ACHN (cell line): ENCODE measurements around the gene TIMM50.
"Not testable (repeated sequence)": the region's sequence is repeated elsewhere in the genome, so short reads cannot be mapped to it uniquely, and the experiment has no call there.

Experiments used
- DNase-seq: peaks from one replicate; pipeline ENCODE4 v3.0.0-alpha.2; 2015
- in situ Hi-C: cut with HindIII; loops from 2 replicates; pipeline ENCODE4 v1.10.0; 2017; ENCODE audit warnings: low sequenced_read_pairs, low pct_ligation_motif_present, low pct_unique_long_range_greater_than_20kb

TIMM50 gene

DNA sequence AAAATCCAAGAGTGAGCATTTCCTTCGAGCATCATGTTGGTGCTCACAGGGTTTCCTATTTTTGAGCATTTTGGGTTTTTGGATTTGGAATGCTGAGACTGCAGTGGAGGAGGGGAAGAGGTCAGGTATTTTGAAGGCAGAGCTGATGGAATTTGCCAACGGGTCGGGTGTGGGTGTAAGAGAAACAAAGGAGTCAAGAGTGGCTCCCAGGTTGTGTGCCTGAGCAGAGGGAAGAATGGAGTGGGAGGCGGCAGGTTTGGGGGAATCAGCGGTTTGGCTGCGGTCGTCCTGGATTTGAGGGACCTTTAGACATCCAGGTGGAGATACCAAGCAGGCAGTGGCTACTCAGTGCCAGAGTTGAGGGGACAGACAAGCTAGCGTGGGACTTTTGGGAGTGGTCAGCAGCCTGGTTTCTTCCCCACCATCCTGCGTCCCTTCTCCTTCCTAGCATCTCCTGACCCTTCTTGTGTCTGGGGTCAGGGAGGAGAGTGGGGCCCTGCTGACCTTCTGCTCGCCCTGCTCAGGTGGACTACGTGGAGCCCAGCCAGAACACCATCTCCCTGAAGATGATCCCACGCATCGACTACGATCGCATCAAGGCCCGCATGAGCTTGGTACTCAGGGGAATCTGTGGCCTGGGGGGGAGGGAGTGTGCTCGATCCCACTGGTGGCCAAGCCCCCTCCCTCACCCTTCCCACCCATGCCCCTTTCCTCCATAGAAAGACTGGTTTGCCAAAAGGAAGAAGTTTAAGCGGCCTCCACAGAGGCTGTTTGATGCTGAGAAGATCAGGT, 14.5 kb upstream of the TIMM50 start:
- no peak for DNase-seq
- in situ Hi-C loops = no loop called here

DNA sequence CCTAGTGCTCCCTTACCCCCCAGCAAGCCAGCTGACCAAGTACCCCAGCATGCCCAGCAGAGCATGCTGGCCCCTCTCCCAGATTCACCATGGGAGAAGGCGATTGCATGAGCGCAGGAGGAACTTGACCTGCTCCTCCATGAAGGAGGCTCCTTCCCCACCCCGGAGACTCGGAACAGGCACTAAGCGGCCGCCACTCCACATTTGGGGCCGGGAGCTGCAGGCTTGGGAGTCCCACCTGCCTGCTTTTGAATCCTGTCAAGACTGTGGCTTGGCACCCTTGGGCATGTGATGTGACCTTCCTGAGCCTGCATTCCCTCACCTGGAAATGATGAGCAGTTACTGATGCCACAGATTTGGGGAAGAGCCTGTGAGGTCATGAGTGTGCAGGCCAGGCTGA, 12.7 kb upstream of the TIMM50 start:
- in situ Hi-C loops = no loop called here
- no peak for DNase-seq

DNA sequence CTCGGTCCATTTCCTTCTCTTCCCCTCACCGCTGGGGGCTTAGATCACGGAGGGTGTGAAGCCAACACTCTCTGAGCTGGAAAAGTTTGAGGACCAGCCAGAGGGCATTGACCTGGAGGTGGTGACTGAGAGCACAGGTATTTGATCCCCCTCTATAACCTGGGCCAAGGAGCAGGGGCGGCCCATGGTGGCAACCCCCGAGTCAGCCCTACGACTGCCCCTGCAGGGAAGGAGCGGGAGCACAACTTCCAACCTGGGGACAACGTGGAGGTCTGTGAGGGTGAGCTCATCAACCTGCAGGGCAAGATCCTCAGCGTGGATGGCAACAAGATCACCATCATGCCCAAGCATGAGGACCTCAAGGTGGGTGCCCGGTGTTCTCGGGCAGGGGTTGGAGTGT, 11.6 kb upstream of the TIMM50 start:
- no peak for DNase-seq
- in situ Hi-C loops = no loop called here

DNA sequence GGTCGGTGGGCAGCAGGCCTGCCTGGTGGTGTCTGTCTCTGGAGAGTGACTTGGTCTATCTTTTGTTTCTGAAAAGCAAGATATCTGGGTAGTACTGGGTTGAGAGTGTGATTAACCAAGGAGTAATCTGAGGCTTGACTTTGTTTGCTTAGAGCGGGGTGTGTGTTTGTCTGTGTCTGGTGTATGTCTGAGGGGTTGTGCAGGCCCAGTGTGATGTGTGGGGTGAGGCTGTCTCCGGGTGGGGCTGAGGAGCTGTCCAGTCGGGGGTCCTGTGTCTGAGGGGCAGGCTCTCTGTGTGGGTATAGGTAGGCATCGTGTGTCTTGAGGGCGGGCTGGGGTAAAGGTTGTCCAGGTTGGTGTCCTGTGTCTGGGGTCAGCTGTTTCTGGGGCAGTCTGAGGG, 11.1 kb upstream of the TIMM50 start:
- in situ Hi-C loops = no loop called here
- DNase-seq = no peak

DNA sequence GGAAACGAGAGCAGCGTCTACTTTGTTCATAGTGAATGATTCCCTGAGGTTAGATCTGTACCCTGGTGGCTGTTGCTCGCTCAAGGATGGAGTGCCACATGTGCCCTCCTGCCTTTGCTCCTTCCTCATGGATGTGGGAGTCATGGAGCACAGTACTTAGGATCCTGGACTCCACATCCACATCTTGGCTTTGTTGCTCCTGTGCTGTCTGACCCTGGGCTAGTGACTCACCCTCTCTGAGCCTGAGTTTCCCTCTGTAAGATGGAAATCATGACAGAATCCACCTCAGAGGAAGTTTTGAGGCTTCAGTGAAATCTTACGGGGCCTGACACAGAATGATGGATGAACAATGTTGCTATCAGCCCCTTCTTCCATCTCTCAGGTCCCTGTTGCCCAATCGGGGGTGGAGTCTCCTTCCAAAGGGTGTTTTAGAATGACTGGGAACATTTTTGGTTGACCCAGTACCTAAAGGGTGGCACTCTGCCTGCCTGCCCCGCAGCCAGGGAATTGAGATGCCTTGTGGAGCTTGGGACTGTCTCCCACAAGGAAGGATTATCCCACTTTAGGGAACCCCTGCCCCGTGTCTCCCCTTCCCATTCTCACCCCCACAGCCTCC, 9.8 kb upstream of the TIMM50 start:
- in situ Hi-C loops = no loop called here

DNA sequence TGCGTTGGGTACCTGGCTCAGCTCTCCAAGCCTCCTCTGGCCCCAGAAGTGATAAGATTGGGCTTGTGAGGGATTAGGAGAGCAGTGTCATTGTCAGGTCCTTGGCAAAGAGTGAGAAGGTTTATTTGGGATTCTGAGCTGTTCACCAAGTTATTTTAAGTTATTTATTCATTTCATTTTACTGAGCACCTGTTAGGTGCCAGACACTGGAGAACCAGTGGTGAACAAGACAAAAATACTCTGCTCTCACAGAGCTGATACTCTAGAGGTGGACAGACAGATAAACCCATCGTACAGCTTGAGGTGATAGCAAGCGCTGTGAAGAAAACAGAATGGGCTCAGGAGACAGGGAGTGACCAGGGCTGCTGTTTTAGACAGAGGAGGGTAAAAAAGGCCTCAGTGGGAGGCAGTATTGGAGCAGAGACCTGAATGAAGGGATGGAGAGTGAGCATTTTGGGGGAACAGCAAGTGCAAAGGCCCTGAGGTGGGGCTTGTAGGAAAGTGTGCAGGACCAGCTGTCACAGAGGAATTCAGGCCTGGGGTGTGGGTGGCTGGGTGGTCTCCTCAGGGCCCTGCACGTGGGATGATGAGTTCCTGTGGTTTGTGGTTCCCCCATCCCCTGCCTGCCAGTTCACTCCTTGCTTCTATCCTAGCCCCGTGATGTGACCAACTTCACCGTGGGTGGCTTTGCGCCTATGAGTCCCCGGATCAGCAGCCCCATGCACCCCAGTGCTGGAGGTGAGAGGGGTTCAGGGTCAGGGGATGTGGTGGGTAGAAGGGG, 8.7 kb upstream of the TIMM50 start:
- in situ Hi-C loops = no loop called here
- DNase-seq = no peak

More for the DNA sequence above, 9.8 kb upstream of the TIMM50 start:
- DNase-seq = no peak

DNA sequence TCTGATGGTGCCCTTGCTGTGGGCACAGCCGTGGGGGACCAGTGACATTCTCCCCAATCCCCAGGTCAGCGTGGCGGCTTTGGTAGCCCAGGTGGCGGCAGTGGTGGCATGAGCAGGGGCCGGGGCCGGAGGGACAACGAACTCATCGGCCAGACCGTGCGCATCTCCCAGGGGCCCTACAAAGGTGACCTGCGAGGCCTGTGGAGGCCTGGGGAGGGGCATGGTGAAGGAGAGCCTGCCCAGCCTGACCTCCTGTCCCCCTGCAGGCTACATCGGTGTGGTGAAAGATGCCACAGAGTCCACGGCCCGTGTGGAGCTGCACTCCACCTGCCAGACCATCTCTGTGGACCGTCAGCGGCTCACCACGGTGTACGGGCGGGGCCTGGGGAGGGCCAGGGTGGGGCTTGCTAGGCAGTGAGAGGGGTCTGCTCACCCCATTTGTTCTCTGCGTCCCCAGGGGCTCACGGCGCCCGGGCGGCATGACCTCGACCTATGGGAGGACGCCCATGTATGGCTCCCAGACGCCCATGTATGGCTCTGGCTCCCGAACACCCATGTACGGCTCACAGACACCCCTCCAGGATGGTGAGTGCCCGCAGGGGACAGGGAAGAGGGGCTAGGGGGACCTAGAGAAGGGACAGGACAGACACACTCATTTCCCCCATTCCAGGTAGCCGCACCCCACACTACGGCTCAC, 7.7 kb upstream of the TIMM50 start:
- no peak for DNase-seq
- in situ Hi-C loops = no loop called here

DNA sequence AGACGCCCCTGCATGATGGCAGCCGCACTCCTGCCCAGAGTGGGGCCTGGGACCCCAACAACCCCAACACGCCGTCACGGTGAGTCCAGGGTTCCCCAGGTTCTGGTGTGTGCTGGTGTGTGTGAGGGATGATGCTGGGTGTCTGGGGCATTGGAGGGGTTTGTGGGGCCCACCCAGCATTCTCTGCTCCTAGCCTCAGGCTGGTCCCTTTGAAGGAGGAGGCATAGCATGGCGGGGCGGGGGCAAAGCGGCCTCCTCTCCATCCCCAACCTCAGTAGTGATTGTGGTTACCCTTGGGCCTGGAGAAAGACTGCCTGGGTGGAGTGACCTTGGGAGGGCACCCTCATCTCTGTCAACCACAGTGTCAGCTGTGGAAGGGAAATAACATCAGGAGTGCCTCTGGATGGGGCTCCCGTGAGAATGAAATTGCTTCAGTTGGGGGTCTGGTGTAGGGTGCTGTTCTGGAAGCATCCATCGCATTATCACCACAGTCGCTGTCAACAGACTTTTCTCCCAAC, 7.1 kb upstream of the TIMM50 start:
- DNase-seq = no peak
- in situ Hi-C loops = no loop called here

DNA sequence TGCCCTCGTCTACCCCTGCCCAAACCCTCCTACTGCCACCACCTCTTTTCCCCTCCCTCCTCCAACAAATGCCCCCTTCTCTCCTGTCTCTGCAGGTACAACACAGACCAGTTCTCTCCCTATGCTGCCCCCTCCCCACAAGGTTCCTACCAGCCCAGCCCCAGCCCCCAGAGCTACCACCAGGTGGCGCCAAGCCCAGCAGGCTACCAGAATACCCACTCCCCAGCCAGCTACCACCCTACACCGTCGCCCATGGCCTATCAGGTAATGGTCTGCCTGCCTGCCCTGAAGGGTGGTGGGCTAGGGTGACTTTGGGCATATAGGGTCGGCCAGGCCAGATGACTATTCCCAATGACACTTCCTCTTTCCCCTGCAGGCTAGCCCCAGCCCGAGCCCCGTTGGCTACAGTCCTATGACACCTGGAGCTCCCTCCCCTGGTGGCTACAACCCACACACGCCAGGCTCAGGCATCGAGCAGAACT, 6.5 kb upstream of the TIMM50 start:
- peak; percentile 37 for DNase-seq
- in situ Hi-C loops = no loop called here

DNA sequence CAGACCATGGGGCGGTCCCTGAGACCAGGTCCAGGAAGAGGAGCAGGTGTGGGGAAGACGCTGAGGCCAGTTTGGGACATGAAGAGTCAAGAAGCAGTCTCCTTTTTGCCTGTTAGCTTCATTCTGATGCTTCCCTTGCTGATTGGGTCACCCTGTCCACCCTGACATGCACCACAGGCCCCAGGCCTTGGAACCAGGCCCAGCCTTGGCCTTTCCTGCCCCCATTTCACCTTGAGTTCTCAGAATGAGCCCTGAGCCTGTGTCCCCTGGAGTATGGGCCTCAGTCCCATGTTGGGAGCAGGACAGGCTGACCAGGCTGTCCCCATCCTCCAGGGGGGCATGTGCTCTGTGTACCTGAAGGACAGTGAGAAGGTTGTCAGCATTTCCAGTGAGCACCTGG, 4.9 kb upstream of the TIMM50 start:
- DNase-seq = no peak
- in situ Hi-C loops = no loop called here

DNA sequence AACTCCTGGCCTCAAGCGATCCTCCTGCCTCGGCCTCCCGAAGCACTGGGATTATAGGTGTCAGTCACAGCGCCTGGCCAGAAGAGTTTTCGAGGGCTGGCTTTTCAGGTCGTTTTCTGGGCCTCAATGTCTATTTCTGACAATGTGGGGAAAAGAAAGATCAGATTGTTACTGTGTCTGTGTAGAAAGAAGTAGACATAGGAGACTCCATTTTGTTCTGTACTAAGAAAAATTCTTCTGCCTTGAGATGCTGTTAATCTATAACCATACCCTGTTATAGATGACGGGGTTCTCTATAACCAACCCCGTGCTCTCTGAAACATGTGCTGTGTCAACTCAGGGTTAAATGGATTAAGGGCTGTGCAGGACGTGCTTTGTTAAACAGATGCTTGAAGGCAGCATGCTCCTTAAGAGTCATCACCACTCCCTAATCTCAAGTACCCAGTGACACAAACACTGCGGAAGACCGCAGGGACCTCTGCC, 1.3 kb upstream of the TIMM50 start:
- DNase-seq, in situ Hi-C loops: not testable (repeated sequence)

DNA sequence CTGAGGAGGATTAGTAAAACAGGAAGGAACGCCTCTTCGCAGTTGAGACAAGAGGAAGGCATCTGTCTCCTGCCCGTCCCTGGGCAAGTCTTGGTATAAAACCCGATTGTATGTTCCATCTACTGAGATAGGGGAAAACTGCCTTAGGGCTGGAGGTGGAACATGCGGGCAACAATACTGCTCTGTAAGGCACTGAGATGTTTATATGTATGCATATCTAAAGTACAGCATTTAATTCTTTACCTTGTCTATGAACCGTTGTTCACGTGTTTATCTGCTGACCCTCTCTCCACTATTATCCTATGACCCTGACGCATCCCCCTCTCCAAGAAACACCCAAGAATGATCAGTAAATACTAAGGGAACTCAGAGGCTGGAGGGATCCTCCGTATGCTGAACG, 722 bp upstream of the TIMM50 start:
- in situ Hi-C loops = no loop called here
- DNase-seq = no peak

DNA sequence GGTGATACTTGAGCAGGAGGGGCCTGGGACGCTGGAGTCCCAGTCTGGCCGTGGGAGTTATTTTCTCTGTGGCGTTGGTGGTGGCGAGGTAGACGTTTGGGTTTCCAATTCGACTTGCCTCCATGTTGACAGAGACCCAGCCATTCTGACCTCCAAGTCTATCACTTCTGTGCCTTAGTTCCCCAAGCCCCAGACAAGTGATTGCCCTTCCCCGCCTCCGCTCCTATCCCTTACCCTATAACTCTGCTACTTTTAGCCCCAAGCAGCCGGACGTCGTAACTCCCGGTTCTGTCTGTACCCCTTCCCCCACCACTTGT, 549 bp downstream of the TIMM50 start:
- no peak for DNase-seq
- in situ Hi-C loops = no loop called here

DNA sequence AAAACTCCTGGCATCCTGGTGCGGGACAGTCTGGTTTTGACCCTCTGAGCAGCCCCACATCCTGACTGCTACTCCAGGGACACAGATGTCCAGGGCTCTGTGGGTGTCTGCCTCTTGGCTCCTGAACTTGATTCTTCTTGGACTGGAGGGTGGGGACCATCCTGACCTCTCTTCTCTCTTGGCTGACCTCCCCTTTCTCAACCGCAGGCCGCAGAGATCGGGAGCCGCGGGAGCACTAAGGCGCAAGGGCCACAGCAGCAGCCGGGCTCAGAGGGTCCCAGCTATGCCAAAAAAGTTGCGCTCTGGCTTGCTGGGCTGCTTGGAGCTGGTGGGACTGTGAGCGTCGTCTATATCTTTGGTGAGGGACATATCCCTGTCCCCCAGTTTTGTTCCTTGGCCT, 1.0 kb downstream of the TIMM50 start:
- DNase-seq = no peak
- in situ Hi-C loops = no loop called here

DNA sequence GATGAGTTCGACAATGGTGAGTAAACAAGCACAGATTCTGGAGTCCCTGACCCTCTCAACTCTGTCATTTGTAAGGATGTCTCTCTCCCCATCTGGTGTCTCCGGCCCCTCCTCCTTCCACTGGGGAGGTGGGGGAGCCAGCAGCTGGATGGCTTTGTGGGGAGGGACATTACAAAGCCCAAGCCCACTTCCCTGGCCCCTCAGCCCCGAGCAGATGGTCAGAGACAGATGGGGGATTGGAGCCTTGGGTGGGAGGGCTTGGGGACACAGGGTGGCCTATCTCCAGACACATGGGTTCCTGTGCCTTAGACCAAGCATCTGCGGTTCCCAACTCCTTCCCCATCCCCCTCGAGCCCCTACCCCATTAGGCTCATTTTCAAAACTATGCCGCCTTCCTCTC, 2.5 kb downstream of the TIMM50 start:
- DNase-seq = no peak

DNA sequence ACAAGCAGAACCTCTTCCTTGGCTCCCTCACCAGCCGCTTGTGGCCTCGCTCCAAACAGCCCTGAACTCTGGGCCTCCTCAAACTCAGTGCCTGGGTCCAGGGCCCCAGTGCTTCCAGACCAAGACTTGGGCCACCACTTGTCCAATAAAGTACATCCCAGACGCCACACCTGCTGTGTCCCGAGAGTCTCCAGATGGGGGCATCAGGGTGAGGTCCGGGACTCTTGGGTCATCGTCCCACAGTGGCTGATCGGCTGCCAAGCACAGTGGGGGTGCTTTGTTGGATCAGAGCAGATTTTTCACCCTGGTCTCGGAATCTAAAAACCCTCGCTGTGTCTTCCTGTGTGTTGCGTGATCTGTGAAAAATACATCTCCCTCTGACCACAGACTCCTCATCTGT, 9.1 kb downstream of the TIMM50 start:
- in situ Hi-C loops = no loop called here
- DNase-seq = no peak

More for the DNA sequence above, 2.5 kb downstream of the TIMM50 start:
- in situ Hi-C loops = no loop called here

DNA sequence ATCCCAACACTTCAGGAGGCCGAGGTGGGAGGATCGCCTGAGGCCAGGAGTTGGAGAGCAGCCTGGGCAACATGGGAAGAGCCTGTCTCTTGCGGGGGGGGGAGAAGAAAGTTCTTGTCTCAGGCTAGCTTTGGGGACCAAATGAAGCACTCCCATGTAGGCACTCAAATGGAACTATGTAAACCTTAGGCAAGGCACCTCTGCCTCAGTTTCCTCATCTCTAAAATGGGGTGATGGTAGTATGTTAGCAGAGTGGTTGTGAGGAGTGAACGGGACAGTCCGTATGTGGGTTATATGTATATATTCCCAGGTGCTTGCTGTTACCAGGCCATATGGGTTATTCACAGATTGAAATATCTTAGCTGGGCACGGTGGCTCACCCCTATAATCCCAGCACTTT, 11.6 kb downstream of the TIMM50 start:
- in situ Hi-C loops = no loop called here
- no peak for DNase-seq

DNA sequence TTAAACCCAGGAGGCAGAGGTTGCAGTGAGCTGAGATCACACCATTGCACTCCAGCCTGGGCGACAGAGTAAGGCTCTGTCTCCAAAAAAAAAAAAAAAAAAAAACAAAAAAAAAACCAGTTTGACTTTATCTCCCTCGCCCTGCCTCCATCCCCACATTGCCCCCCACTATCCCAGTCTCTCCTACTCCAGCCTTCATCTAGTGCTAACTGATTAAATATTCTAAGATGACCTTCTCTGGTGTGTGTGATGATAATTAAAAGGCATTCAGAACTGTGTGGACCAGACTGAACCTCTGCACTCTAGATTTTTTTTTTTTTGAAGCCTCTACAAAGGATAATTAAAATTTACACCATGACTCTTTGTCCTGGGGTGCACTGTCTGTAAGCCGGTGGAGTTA, 12.2 kb downstream of the TIMM50 start:
- in situ Hi-C loops = no loop called here
- DNase-seq = no peak

DNA sequence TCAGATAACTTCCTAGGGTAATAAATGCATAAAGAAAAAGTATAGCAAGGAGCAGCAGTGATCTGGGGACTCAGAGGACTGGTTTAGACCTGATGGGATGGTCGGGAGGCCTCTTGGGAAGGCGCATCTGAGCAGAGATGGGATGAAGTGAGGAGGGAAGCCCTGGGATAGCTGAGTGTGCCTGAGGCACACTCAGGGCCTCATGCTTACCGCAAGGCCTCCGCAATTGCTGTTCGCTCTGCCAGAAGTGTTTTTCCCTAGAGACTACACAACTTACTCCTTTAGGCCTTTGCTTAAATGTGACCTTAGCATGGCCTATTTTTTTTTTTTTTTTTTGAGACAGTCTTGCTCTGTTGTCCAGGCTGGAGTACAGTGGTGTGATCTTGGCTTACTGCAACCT, 14.0 kb downstream of the TIMM50 start:
- in situ Hi-C loops = no loop called here
- DNase-seq = no peak
